Nephron (organoid): ENCODE results near the gene SLC9A1.

ENCODE experiments used
- H3K27ac Mint-ChIP-seq, 3 experiments: 2 replicates each; pipeline ENCODE4 v1.8.0; 2020; ENCODE audit warnings: mixed read lengths in 3 of 3, mild to moderate bottlenecking in 2 of 3, moderate library complexity in 1 of 3
- H3K27me3 Mint-ChIP-seq: 2 replicates; pipeline ENCODE4 v1.8.0; 2021; ENCODE audit warnings: low read depth, mild to moderate bottlenecking, moderate library complexity, mixed read lengths
- H3K36me3 Mint-ChIP-seq: 2 replicates; pipeline ENCODE4 v1.8.0; 2020; ENCODE audit warnings: low read depth, mixed read lengths
- H3K4me1 Mint-ChIP-seq: 2 replicates; pipeline ENCODE4 v1.8.0; 2020; ENCODE audit warnings: mixed read lengths
- H3K4me3 Mint-ChIP-seq, 3 experiments: 2 replicates each; pipeline ENCODE4 v1.8.0; 2020; ENCODE audit warnings: mild to moderate bottlenecking in 3 of 3, mixed read lengths in 3 of 3, moderate library complexity in 2 of 3
- H3K9me3 Mint-ChIP-seq: 2 replicates; pipeline ENCODE4 v1.8.0; 2020; ENCODE audit warnings: mixed read lengths
- TF ChIP-seq, protein P1 (sequence below), 3 experiments: fragments of 200-600 bp; sonication (generic); IDR thresholded peaks; one replicate each; pipeline ENCODE4 v1.5.0; 2021; ENCODE audit warnings: antibody characterized with exemption in 3 of 3; ENCODE audit not compliant: unreplicated experiment in 3 of 3

SLC9A1 gene

GRCh38 chr1:27145934-27146354, 9.0 kb downstream of the SLC9A1 start:
- Mint-ChIP-seq H3K9me3 (no peaks in the 10 kb centered on the region), H3K27me3 (no peaks in the 10 kb centered on the region), H3K36me3 (no peaks in the 10 kb centered on the region), H3K4me3 (no peak overlapping the region), H3K4me1 (peaks cover 66% of the 10 kb centered on the region), H3K27ac (peak overlapping the region; percentile 89 to 99 (median 97))
- TF ChIP-seq, protein P1, sequence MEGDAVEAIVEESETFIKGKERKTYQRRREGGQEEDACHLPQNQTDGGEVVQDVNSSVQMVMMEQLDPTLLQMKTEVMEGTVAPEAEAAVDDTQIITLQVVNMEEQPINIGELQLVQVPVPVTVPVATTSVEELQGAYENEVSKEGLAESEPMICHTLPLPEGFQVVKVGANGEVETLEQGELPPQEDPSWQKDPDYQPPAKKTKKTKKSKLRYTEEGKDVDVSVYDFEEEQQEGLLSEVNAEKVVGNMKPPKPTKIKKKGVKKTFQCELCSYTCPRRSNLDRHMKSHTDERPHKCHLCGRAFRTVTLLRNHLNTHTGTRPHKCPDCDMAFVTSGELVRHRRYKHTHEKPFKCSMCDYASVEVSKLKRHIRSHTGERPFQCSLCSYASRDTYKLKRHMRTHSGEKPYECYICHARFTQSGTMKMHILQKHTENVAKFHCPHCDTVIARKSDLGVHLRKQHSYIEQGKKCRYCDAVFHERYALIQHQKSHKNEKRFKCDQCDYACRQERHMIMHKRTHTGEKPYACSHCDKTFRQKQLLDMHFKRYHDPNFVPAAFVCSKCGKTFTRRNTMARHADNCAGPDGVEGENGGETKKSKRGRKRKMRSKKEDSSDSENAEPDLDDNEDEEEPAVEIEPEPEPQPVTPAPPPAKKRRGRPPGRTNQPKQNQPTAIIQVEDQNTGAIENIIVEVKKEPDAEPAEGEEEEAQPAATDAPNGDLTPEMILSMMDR (IDR thresholded peaks at IDR 0.05; ENCODE audit: unreplicated experiment in 3 of 3), result no peak

DNA sequence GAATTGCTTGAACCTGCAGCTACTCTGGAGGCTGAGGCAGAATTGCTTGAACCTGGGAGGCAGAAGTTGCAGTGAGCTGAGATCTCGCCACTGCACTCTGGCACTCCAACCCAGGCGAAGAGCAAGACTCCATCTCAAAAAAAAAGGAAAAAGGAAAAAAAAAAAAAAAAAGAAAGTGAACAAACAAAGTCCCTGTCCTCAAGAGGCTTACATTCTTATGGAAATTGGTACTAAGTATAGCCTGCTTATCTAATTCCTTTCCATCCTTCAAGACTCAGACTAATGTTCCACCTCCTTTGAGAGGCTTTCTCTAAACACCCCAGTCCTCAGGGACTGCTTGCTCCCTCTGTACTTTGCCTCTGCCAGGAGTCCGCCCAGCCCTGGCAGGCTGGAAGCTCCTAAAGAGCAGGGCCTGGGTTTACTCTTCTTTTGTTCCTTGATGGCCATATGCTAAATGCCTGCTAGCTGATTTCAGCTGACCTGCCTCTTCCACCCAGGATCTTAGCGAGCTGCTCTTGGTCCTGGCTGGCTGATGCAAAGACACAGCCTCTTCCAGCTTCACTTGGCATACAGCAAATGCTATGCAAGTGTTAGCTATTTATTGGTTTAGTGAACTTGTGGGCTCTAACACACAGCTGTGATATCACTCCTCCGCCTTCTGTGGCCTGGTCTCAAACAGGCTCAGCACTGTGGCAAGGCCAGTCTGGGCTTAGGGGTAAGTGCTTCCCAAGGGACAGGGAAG, 9.8 kb downstream of the SLC9A1 start:
- peak overlapping the region in 2 of 3 experiments; percentile 51 to 57 for H3K4me3 Mint-ChIP-seq
- no peaks in the 10 kb centered on the region for H3K36me3 Mint-ChIP-seq
- no peaks in the 10 kb centered on the region for H3K27me3 Mint-ChIP-seq
- H3K27ac Mint-ChIP-seq, result peak overlapping the region; percentile 89 to 99 (median 97)
- H3K9me3 Mint-ChIP-seq, result no peaks in the 10 kb centered on the region
- H3K4me1 Mint-ChIP-seq, result peaks cover 68% of the 10 kb centered on the region
- TF ChIP-seq, protein P1 (IDR thresholded peaks at IDR 0.05; ENCODE audit: unreplicated experiment in 3 of 3), result no peak

GRCh38 chr1:27144049-27144748, 10.7 kb downstream of the SLC9A1 start:
- Mint-ChIP-seq H3K27me3 (no peaks in the 10 kb centered on the region), H3K36me3 (no peaks in the 10 kb centered on the region), H3K4me3 (peak overlapping the region in 2 of 3 experiments; percentile 4 to 32), H3K9me3 (no peaks in the 10 kb centered on the region), H3K27ac (peak overlapping the region; percentile 75 to 97 (median 77)), H3K4me1 (peaks cover 66% of the 10 kb centered on the region)
- TF ChIP-seq, protein P1 (IDR thresholded peaks at IDR 0.05; ENCODE audit: unreplicated experiment in 3 of 3), result no peak

DNA sequence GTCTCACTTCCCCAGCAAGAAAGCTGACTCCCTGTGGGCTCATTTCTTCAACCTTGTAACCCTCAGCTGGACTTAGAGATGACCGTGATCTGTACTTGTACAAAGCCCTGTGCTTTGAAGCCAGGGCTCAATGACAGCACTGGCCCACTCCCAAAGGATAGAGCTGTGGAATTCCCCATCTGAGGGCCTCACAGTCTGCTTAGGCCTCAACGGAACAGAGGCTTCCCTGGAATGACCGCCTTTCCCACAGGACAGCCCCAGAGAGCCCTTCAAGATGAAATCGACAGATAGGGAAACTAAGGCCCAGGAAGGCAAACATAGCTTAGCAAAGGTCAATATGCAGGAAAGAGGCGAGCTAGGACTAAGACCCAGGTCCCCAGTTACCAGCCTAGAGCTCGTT, 11.5 kb downstream of the SLC9A1 start:
- H3K4me3 Mint-ChIP-seq, result peak overlapping the region; percentile 4 to 25 (median 7)
- no peaks in the 10 kb centered on the region for H3K27me3 Mint-ChIP-seq
- TF ChIP-seq, protein P1 (IDR thresholded peaks at IDR 0.05; ENCODE audit: unreplicated experiment in 3 of 3), result no peak
- H3K9me3 Mint-ChIP-seq, result no peaks in the 10 kb centered on the region
- H3K27ac Mint-ChIP-seq, result peak overlapping the region; percentile 75 to 97 (median 84)
- peaks cover 65% of the 10 kb centered on the region for H3K4me1 Mint-ChIP-seq
- no peaks in the 10 kb centered on the region for H3K36me3 Mint-ChIP-seq

- TF ChIP-seq, protein P1 (IDR thresholded peaks at IDR 0.05; ENCODE audit: unreplicated experiment in 3 of 3), result no peak
- no peak overlapping the region for H3K4me3 Mint-ChIP-seq
- peak overlapping the region; percentile 75 to 97 (median 84) for H3K27ac Mint-ChIP-seq
- no peaks in the 10 kb centered on the region for H3K36me3 Mint-ChIP-seq
- peaks cover 68% of the 10 kb centered on the region for H3K4me1 Mint-ChIP-seq
- no peaks in the 10 kb centered on the region for H3K27me3 Mint-ChIP-seq
- no peaks in the 10 kb centered on the region for H3K9me3 Mint-ChIP-seq
Observed at GRCh38 chr1:27142464-27142863, 12.5 kb downstream of the SLC9A1 start.
